GM12875 (cell line): ENCODE measurements around the gene PTPN4.

Experiments
- H3K4me3 ChIP-seq: one replicate; pipeline ENCODE4 v1.5.1; 2011; ENCODE audit warnings: low read depth, low read length, control low read depth
- TF ChIP-seq, protein P1 (sequence below): IDR thresholded peaks from 2 replicates; pipeline ENCODE4 v1.5.1; 2011; ENCODE audit warnings: low read depth, mild to moderate bottlenecking, control low read depth, inconsistent platforms, low read length, moderate library complexity, borderline replicate concordance; ENCODE audit not compliant: insufficient read depth

PTPN4 gene

GRCh38 chr2:119786295-119786694 is 26.6 kb downstream of the PTPN4 start:
- H3K4me3 ChIP-seq, result no peak overlapping the region
- TF ChIP-seq, protein P1, sequence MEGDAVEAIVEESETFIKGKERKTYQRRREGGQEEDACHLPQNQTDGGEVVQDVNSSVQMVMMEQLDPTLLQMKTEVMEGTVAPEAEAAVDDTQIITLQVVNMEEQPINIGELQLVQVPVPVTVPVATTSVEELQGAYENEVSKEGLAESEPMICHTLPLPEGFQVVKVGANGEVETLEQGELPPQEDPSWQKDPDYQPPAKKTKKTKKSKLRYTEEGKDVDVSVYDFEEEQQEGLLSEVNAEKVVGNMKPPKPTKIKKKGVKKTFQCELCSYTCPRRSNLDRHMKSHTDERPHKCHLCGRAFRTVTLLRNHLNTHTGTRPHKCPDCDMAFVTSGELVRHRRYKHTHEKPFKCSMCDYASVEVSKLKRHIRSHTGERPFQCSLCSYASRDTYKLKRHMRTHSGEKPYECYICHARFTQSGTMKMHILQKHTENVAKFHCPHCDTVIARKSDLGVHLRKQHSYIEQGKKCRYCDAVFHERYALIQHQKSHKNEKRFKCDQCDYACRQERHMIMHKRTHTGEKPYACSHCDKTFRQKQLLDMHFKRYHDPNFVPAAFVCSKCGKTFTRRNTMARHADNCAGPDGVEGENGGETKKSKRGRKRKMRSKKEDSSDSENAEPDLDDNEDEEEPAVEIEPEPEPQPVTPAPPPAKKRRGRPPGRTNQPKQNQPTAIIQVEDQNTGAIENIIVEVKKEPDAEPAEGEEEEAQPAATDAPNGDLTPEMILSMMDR, result no peak

- TF ChIP-seq, protein P1, result no peak
These were observed 29.0 kb downstream of the PTPN4 start for GRCh38 chr2:119788752-119789151.

DNA sequence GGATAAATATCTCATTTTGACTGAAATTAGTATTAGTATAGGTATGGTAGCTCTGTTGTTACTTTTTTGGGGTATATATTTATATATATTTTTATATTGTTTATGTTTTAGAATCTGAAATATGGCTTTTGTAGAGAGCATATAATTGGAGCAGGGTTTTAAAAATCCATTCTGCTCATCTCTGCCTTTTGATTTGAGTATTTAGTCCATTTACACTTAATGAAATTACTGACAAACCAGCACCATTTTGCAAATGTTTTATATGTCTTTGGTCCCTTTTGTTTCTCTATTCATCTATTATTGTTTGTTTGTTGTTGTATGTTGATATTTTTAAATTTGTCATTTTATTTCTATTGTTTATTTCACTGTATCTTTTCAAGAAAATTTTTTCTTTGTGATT is 30.7 kb downstream of the PTPN4 start:
- TF ChIP-seq, protein P1, result no peak
- H3K4me3 ChIP-seq, result no peak overlapping the region

More at GRCh38 chr2:119788752-119789151, 29.0 kb downstream of the PTPN4 start:
- H3K4me3 ChIP-seq, result no peak overlapping the region

DNA sequence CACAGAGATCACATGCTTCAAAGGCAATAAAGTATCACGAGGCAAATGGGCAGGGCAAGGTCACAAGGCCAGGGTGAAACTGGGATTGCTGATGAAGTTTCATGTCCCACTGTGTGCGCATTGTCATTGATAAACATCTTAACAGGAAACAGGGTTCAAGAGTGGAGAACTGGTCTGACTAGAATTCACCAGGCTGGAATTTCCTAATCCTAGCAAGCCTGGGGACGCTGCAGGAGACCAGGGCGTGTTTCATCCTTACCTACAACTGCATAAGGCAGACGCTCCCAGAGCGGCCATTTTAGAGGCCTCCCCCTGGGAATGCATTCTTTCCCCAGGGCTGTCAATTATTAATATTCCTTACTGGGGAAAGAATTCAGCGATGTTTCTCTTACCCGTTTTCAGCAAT is 33.2 kb downstream of the PTPN4 start:
- TF ChIP-seq, protein P1, result no peak

DNA sequence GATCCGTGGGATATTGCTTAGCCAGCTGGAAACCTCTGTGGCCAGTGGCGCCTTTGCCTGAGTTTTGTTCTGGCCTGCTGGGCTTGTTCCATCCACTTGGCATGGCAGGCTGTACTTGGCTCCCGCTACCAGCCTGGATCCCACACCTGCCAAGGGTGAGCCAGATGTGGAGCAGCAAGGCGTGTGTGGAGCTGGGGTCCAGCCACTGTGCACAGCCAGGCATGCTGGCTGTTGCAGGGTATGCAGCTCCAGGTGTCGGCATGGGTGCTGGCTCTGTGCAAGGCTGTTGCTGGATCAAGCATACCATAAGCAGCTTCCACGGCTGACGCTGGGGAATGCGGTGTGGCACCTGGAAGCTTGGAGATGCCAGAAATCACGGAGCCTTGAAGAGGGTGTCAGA is 34.5 kb downstream of the PTPN4 start:
- H3K4me3 ChIP-seq, result no peak overlapping the region
- TF ChIP-seq, protein P1, result no peak

More for the DNA sequence above, 33.2 kb downstream of the PTPN4 start:
- no peak overlapping the region for H3K4me3 ChIP-seq

DNA sequence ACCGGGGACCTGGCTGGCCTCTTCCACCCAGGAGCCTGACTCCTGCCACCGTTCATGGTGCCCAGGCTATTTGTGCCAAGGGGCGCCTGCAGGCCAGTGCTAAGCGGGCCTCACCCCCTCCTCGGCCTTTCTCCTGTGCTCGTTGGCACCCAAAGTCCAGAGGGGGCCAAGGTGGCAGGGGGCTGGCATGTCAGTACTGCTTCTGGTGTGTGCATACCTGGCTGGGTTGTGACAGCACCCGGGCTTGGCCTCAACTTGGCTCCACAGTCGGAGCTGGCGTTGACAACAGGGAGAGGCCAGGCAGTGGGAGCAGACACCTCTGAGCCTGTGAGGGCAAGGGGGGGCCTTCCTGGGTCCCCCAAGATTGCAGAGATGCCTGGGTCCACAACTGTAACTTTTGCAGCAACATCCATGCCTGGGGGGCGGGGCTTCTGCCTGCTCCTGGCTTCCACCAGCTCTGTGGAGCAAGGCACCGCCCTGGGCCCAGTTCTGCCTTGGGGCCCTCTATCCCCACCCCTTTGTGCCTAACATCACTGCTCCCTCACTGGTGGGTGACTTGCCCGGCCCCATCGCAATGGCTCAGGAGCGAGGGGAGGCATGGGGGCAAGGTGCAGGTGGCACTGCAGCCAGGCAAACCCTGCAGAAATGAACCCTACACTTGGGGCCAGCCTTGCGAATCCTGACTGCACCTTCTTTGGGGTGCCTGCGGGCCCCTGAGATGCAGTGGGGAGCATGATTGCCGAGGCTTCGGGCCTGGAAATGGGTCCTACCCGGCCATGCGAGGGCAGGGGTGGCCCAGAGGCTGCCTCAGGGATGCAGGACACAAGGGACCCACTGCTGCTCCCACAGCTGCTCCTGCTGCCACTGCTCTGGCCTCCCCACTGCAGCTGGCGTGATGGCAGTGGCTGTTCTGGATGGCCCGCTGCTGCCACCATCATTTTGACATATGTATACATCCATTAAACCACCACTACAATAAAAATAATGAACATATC is 35.9 kb downstream of the PTPN4 start:
- H3K4me3 ChIP-seq, result no peak overlapping the region
- TF ChIP-seq, protein P1, result no peak
